Melanocyte of skin (primary cell): ENCODE measurements around the gene MMP26. TPM values are rescaled to one million over a fixed set of nuclear protein-coding genes. Genes with fewer than 3 reads are reported as not detected.

ENCODE experiments used
- total RNA-seq, 2 donors: library from RNA; depleted of rRNA; stranded (reverse); fragments of >200 nt; gene quantifications; 2 replicates each; pipeline ENCODE4 v1.2.3, GENCODE V29; 2012

Gene MMP26
- not detected for total RNA-seq

GRCh38 chr11:4704054-4704789, at the start of gene MMP26:
Gene MMP26, plus strand, starts transcription at chr11:4704784.

GRCh38 chr11:4697585-4697984, 7.0 kb upstream of the MMP26 start, which contains the start of gene OR51E2:
Gene OR51E2, minus strand, starts transcription at chr11:4697853. Its CDS starts 15,142 bp downstream, at chr11:4682711.

Other genes with a start within 250 kb of the MMP26 start
- gene OR52K1, start 222.1 kb upstream of the MMP26 start, total RNA-seq = under 1 TPM; under 0.01 TPM
- not detected for gene OR52M1, start 159.6 kb upstream of the MMP26 start, total RNA-seq
- gene OR52I2, start 123.0 kb upstream of the MMP26 start, total RNA-seq = not detected
- not detected for gene OR52I1, start 110.7 kb upstream of the MMP26 start, total RNA-seq
- 10 to 100 TPM in 1 of 2 donors, 1 to 10 TPM in 1; 8.3 to 10.7 TPM for gene TRIM68, start 96.6 kb upstream of the MMP26 start, total RNA-seq
- not detected for gene OR51D1, start 67.3 kb upstream of the MMP26 start, total RNA-seq
- not detected for gene OR51E1, start 60.8 kb upstream of the MMP26 start, total RNA-seq
- not detected for gene OR51E2, start 6.9 kb upstream of the MMP26 start, total RNA-seq
- gene OR51F1, start 65.2 kb downstream of the MMP26 start, total RNA-seq = not detected
- not detected for gene OR52R1, start 99.6 kb downstream of the MMP26 start, total RNA-seq
- gene OR51F2, start 116.5 kb downstream of the MMP26 start, total RNA-seq = not detected
- not detected for gene OR51S1, start 144.4 kb downstream of the MMP26 start, total RNA-seq
- gene OR51T1, start 177.1 kb downstream of the MMP26 start, total RNA-seq = not detected
- gene OR51A7, start 199.0 kb downstream of the MMP26 start, total RNA-seq = not detected
- not detected for gene OR51G2, start 214.6 kb downstream of the MMP26 start, total RNA-seq
- not detected for gene OR51G1, start 219.6 kb downstream of the MMP26 start, total RNA-seq
- gene OR51A4, start 242.8 kb downstream of the MMP26 start, total RNA-seq = not detected